ENCODE data around the gene SLC49A3.
A peak's percentile ranks its signal among the peaks of the same experiment; 100 is the strongest.
"Not testable (repeated sequence)": the region's sequence is repeated elsewhere in the genome, so short reads cannot be mapped to it uniquely, and the experiment has no call there.

Gene SLC49A3

GRCh38 chr4:650951-651883 is 37.7 kb downstream of the SLC49A3 start:
- DNase-seq: peak; percentile 14

DNA sequence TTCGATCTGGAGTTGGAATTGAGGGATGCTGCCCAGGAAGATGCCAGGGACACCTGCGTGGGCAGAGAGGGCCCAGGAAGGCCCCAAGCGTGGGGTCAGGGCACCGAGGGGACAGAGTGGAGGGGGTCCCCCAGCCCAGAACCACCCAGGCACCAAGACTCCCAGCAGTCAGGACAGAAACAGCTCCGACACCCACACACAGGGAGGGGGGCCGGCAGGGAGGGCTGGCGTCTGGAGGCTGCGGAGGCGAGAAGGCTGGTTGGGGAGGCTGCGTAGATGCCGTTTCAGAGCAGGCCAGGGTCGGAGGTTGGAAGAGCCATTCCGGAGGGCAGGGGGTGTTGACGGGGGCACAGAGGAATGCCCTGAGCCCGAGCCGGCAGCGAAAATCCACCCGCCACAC is 38.5 kb downstream of the SLC49A3 start:
- DNase-seq: peak; percentile 27

GRCh38 chr4:649751-650310 is 39.1 kb downstream of the SLC49A3 start:
- peak; percentile 17 for DNase-seq

- no peak for DNase-seq
These were observed 39.7 kb downstream of the SLC49A3 start for GRCh38 chr4:649293-649625.

DNA sequence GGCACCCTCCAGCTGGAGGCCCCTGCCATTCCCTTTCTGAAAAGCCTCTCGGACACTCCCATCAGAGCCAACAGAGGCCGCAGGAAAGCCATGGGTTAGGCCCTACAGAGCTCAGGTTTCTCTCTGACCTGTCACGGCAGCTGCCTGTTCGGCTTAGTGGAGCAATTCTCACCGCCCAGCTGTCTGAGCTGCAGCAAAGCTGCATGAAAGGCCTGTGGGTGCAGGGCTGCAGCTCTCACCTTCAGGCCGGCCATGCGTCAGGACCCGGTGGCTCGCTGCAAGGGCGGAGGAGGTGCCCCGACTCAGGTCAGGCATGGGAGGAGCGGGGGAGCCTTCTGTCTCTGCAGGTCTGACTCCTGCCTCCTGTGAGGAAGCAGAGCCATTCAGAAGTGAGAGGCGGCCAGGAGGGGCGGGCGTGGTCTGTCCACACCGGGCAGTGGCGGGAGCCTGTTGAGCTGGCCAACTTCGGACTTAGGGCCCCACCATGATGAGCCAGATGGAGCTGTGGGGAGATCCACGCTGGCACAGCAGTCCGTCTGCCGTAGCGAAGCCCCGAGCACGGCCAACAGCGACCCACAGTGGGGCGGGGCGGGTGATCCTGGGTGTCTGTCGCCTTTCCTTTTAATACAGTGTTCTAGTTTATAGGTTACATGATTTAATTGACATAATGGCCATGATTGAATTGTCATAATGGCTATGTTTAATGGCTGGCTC is 40.2 kb downstream of the SLC49A3 start:
- peak; percentile 26 for DNase-seq

GRCh38 chr4:647481-647880 is 41.5 kb downstream of the SLC49A3 start:
- peak; percentile 16 for DNase-seq

DNA sequence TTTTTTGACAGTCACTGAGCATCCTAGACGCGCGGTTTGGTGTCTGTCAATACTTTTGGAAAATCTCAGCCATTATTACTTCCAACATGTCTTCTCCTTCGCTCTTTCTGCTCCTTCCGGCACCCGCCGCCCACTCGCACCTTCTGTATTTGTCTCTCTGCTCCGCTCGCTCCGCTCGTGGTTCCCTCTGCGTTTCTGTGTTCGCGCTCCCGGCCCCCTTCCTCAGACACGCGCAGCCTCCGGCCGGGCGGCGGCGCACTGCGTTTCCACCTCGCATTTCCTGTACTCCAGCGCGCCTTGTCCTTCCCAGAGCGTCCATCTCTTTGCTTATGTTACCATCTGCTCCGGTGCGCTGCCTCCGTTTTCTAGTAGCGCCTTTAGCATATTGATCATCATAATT is 42.5 kb downstream of the SLC49A3 start:
- peak; percentile 25 for DNase-seq

GRCh38 chr4:642366-642765 is 46.6 kb downstream of the SLC49A3 start:
- not testable (repeated sequence) for DNase-seq

- DNase-seq: no peak
These were observed 51.2 kb downstream of the SLC49A3 start for GRCh38 chr4:637536-638280.

DNA sequence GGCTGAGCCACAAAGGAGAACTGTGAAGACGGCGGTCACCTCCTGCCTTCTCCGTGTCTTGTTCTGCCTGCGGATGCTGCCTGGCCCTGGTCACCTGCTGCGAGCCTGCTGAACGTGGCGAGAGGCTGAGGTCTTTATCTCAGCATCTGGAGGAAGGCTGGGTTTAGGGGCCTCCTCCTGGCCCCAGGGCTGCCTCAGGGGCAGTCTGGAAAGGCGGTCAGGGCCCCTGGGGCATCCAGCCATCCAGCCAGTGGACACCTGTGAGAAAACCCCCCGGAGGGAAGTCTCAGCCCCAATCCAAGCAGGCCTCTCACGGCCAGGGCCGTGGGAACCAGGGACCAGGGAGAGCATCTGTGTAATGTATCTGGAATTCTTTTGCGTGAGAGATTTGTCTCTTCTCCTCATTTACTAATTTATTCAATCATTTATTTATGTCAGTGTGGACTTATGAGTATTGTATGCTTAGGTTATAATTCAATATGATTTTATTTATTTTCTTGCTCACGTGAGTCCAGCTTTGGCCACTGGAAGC is 52.3 kb downstream of the SLC49A3 start:
- no peak for DNase-seq

DNA sequence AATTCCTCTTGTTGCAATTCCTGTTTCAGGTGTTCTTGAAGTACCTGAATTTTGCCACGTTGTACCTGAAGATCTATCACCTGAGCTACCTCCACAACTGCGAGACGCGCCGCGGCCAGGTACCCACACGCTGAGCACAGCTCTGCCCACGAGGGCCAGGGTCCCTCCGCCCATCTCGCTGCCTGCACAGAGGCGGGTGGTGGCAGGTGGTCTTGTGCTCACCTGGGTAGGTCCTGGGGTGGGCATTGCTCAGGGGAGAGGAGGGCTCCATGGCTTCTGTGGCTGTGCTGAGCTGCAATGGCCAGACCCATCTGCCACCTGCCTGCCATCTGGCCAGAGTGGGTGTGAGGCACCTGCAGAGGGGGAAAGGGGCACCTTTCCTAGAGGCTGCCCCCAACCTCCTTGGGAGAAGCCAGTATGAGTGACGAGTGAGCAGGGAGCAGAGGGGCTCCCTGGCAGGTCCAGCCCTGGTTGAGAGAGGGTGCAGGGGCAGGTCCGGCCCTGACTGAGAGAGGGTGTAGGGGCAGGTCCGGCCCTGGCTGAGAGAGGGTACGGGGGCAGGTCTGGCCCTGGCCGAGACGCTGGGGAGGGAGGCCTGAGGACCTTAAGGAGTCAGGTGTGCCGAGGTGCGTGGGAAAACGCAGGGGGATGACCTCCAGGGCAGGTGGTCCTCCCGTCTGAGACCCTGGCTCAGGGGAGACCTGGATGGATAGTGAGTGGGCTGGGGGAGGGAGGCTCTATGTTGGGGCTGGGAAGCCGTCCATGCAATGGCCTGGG is 52.9 kb downstream of the SLC49A3 start:
- DNase-seq: no peak

GRCh38 chr4:635066-635835 is 53.7 kb downstream of the SLC49A3 start:
- not testable (repeated sequence) for DNase-seq

DNA sequence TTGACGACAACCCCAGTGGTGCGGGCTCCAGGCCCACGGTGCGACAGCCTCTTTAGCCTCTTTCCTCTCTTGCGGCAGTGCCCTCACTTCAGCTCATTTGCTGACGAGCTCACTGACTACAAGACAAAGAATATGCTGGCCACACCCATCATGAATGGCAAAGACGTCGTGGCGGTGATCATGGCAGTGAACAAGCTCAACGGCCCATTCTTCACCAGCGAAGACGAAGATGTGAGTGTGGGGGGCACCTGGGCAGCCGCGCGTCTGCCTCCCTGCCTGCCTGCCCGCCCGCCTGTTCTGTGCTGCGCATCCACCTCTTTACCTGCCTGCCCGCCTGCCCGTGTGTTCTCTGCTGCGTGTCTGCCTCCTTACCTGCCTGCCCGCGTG is 54.4 kb downstream of the SLC49A3 start:
- no peak for DNase-seq

DNA sequence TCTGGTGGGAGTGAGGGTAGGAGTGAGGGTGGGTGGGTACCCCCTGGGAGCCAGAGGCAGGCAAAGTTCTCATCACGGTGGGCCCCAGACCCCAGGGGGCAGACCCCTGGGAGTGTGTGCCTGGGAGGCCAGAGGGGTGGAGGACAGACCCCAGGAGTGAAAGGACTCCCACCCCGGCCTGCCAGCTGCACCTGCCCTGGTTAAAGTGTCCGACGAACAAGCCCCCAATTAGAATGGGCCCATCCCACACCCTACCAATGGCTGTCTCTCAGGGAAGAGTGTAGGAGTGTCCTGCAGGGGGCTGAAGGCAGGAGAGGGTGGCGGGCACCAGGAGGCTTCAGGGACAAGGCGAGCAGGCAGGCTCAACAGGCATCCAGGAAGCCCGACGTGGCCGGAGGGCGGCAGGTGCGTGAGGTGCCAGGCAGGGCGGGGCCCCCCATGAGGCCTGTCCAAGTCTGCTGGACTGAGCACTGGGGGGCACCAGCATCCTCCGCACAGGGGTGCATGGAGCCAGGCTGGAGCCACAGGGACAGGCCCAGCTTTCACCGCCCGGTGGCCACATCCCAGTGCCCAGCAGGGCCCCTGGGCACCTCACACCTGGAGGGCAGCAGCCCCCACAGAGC is 54.9 kb downstream of the SLC49A3 start:
- DNase-seq: no peak

GRCh38 chr4:633406-633805 is 55.5 kb downstream of the SLC49A3 start:
- no peak for DNase-seq

- no peak for DNase-seq
These were observed 56.0 kb downstream of the SLC49A3 start for GRCh38 chr4:632926-633325.

DNA sequence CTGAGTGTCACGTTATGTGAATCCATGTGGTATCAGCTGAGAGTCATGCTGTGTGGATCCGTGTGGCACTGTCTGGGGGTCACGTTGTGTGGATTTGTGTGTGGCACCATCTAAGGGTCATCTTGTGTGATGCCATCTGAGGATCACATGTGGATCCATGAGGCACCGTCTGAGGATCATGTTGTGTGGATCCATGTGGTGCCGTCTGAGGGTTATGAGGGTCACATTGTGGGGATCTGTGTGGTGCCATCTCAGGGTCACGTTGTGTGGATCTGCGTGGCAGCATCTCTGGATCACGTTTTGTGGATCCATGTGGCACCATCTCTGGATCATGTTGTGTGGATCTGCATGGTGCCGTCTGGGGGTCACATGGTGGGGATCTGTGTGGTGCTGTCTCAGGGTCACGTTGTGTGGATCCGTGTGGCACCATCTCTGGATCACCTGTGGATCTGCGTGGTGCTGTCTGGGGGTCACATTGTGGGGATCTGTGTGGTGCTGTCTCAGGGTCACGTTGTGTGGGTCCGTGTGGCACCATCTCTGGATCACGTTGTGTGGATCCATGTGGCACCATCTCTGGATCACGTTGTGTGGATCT is 56.7 kb downstream of the SLC49A3 start:
- DNase-seq: no peak

Measured in left hindlimb (tissue), 1 donor.